IMR-90 (cell line): ENCODE results near the gene TRIM40.

Source experiments
- BHLHE40 ChIP-seq: fragments of 150-350 bp; IDR thresholded peaks from 2 replicates; pipeline ENCODE4 v1.6.1; 2016; ENCODE audit warnings: mild to moderate bottlenecking, low read depth, low read length
- CEBPB ChIP-seq: IDR thresholded peaks from 2 replicates; pipeline ENCODE4 v1.6.1; 2012; ENCODE audit warnings: low read depth, low read length, improper control_type of control experiment
- FOS ChIP-seq: fragments of 150-350 bp; IDR thresholded peaks from 2 replicates; pipeline ENCODE4 v1.6.1; 2016; ENCODE audit warnings: low read depth, low read length
- MAZ ChIP-seq: IDR thresholded peaks from 2 replicates; pipeline ENCODE4 v1.6.1; 2012; ENCODE audit warnings: low read depth, mild to moderate bottlenecking, low read length, improper control_type of control experiment, moderate library complexity, borderline replicate concordance
- POLR2A ChIP-seq: IDR thresholded peaks from 2 replicates; pipeline ENCODE4 v1.6.1; 2012; ENCODE audit warnings: mild to moderate bottlenecking, low read depth, low read length
- RAD21 ChIP-seq: IDR thresholded peaks from 2 replicates; pipeline ENCODE4 v1.6.1; 2012; ENCODE audit warnings: low read length, improper control_type of control experiment
- RFX5 ChIP-seq: IDR thresholded peaks from 2 replicates; pipeline ENCODE4 v1.8.0; 2012; ENCODE audit warnings: low read depth, mild to moderate bottlenecking, low read length, moderate library complexity
- TF ChIP-seq, protein P1 (sequence below): conservative IDR thresholded peaks from 2 replicates; pipeline ENCODE4 v1.5.1; 2012; ENCODE audit warnings: mild to moderate bottlenecking, low read depth, low read length, improper control_type of control experiment

DNA sequence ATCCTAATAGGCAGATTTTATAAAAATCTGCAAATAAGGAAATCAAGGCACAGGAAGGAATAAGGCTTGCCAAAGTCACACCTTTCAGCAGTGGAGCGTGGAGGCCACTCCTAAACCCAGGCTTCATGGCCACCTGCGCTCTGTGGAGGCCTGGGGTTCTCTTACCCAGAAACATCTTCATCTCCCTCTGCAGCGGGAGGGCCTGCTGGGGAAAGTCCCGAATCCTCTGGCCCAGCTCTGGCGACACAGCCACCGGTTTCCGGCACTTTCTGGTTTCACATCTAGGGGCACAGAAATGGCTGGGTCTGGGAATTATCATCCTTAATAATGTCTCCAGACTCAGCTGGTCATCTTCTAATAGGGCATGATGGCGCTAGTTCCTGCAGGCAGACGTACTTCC, 20.8 kb downstream of the TRIM40 start:
- TF ChIP-seq RAD21 (no peak), MAZ (no peak), POLR2A (no peak), CEBPB (no peak), FOS (no peak), RFX5 (no peak), BHLHE40 (no peak)
- TF ChIP-seq, protein P1, sequence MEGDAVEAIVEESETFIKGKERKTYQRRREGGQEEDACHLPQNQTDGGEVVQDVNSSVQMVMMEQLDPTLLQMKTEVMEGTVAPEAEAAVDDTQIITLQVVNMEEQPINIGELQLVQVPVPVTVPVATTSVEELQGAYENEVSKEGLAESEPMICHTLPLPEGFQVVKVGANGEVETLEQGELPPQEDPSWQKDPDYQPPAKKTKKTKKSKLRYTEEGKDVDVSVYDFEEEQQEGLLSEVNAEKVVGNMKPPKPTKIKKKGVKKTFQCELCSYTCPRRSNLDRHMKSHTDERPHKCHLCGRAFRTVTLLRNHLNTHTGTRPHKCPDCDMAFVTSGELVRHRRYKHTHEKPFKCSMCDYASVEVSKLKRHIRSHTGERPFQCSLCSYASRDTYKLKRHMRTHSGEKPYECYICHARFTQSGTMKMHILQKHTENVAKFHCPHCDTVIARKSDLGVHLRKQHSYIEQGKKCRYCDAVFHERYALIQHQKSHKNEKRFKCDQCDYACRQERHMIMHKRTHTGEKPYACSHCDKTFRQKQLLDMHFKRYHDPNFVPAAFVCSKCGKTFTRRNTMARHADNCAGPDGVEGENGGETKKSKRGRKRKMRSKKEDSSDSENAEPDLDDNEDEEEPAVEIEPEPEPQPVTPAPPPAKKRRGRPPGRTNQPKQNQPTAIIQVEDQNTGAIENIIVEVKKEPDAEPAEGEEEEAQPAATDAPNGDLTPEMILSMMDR = no peak
